ENCODE measurements around the gene IRAK1BP1.

- TF ChIP-seq SP1 (CRISPR knock-in tag; conservative IDR thresholded peaks at IDR 0.05) (no peak), JUN (CRISPR knock-in tag; IDR thresholded peaks at IDR 0.05) (no peak)
- TF ChIP-seq, protein P1, sequence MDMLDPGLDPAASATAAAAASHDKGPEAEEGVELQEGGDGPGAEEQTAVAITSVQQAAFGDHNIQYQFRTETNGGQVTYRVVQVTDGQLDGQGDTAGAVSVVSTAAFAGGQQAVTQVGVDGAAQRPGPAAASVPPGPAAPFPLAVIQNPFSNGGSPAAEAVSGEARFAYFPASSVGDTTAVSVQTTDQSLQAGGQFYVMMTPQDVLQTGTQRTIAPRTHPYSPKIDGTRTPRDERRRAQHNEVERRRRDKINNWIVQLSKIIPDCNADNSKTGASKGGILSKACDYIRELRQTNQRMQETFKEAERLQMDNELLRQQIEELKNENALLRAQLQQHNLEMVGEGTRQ (CRISPR knock-in tag; IDR thresholded peaks at IDR 0.05), result no peak
Observed at GRCh38 chr6:78844899-78845298, 22.5 kb upstream of the IRAK1BP1 start.
